ENCODE results near the gene SYT13. TPM values are rescaled to one million over a fixed set of nuclear protein-coding genes. Genes with fewer than 3 reads are reported as not detected.

The SYT13 gene
- total RNA-seq, 1 donor from 2014 or later = 0.50 TPM

GRCh38 chr11:45212566-45213315 lies 73.4 kb downstream of the SYT13 start:
- Histone ChIP-seq H3K9me3 (ENCODE audit: insufficient read depth, low read depth, low read length) (no peaks in the 10 kb centered on the region), H3K36me3 (ENCODE audit: insufficient read depth, low read length) (no peaks in the 10 kb centered on the region), H3K27ac (ENCODE audit: low read depth, low read length) (no peak overlapping the region), H3K4me2 (ENCODE audit: low read length) (no peak overlapping the region), H3K79me2 (ENCODE audit: insufficient read depth, low read length) (no peaks in the 10 kb centered on the region), H3K4me3 (ENCODE audit: insufficient read depth, low read depth, low read length) (no peak overlapping the region), H4K20me1 (ENCODE audit: insufficient read depth, low read length) (no peaks in the 10 kb centered on the region), H3K4me1 (ENCODE audit: insufficient read depth, low read length) (peaks cover 14% of the 10 kb centered on the region), H2AFZ (ENCODE audit: low read depth, low read length) (no peak overlapping the region), H3K27me3 (ENCODE audit: insufficient read depth, low read length) (no peaks in the 10 kb centered on the region), H3K9ac (ENCODE audit: low read length) (no peak overlapping the region)
- FAIRE-seq (no peak), DNase-seq (ENCODE audit: low read depth) (no peak)
- H3K9me3 Mint-ChIP-seq (ENCODE audit: unreplicated experiment) = no peaks in the 10 kb centered on the region
- H3K27ac Mint-ChIP-seq (ENCODE audit: unreplicated experiment) = no peak overlapping the region
- H3K36me3 Mint-ChIP-seq (ENCODE audit: low read depth, unreplicated experiment) = peaks cover 9% of the 10 kb centered on the region
- H3K4me1 Mint-ChIP-seq (ENCODE audit: low read depth, unreplicated experiment) = peaks cover 1% of the 10 kb centered on the region
- H3K4me3 Mint-ChIP-seq (ENCODE audit: unreplicated experiment) = no peak overlapping the region
- TF ChIP-seq EZH2 (IDR thresholded peaks at IDR 0.05; ENCODE audit: insufficient read depth, low read length) = no peak
- TF ChIP-seq CTCF (IDR thresholded peaks at IDR 0.05; ENCODE audit: insufficient read depth, low read depth, low read length) = no peak
- H3K27me3 Mint-ChIP-seq (ENCODE audit: low read depth, unreplicated experiment) = peaks cover 5% of the 10 kb centered on the region

GRCh38 chr11:45211732-45212131 lies 74.4 kb downstream of the SYT13 start:
- no peak overlapping the region for H3K4me3 ChIP-seq (ENCODE audit: insufficient read depth, low read depth, low read length)
- H3K4me2 ChIP-seq (ENCODE audit: low read length) = no peak overlapping the region
- H3K9me3 Mint-ChIP-seq (ENCODE audit: unreplicated experiment) = no peaks in the 10 kb centered on the region
- DNase-seq (ENCODE audit: low read depth) (no peak), FAIRE-seq (no peak)
- peaks cover under 1% of the 10 kb centered on the region for H3K27me3 Mint-ChIP-seq (ENCODE audit: low read depth, unreplicated experiment)
- no peaks in the 10 kb centered on the region for H3K36me3 ChIP-seq (ENCODE audit: insufficient read depth, low read length)
- peaks cover 1% of the 10 kb centered on the region for H3K4me1 Mint-ChIP-seq (ENCODE audit: low read depth, unreplicated experiment)
- TF ChIP-seq EZH2 (IDR thresholded peaks at IDR 0.05; ENCODE audit: insufficient read depth, low read length) (no peak), CTCF (IDR thresholded peaks at IDR 0.05; ENCODE audit: insufficient read depth, low read depth, low read length) (no peak)
- no peak overlapping the region for H3K4me3 Mint-ChIP-seq (ENCODE audit: unreplicated experiment)
- H2AFZ ChIP-seq (ENCODE audit: low read depth, low read length) = no peak overlapping the region
- no peaks in the 10 kb centered on the region for H4K20me1 ChIP-seq (ENCODE audit: insufficient read depth, low read length)
- no peaks in the 10 kb centered on the region for H3K27me3 ChIP-seq (ENCODE audit: insufficient read depth, low read length)
- no peaks in the 10 kb centered on the region for H3K79me2 ChIP-seq (ENCODE audit: insufficient read depth, low read length)
- H3K9me3 ChIP-seq (ENCODE audit: insufficient read depth, low read depth, low read length) = no peaks in the 10 kb centered on the region
- no peak overlapping the region for H3K27ac ChIP-seq (ENCODE audit: low read depth, low read length)
- H3K4me1 ChIP-seq (ENCODE audit: insufficient read depth, low read length) = peaks cover 10% of the 10 kb centered on the region
- no peak overlapping the region for H3K27ac Mint-ChIP-seq (ENCODE audit: unreplicated experiment)
- peaks cover 13% of the 10 kb centered on the region for H3K36me3 Mint-ChIP-seq (ENCODE audit: low read depth, unreplicated experiment)
- H3K9ac ChIP-seq (ENCODE audit: low read length) = no peak overlapping the region

- H3K27me3 Mint-ChIP-seq (ENCODE audit: low read depth, unreplicated experiment) = peaks cover 1% of the 10 kb centered on the region
- no peak overlapping the region for H3K4me3 Mint-ChIP-seq (ENCODE audit: unreplicated experiment)
- peaks cover 1% of the 10 kb centered on the region for H3K4me1 Mint-ChIP-seq (ENCODE audit: low read depth, unreplicated experiment)
- Histone ChIP-seq H3K9me3 (ENCODE audit: insufficient read depth, low read depth, low read length) (no peaks in the 10 kb centered on the region), H3K4me2 (ENCODE audit: low read length) (no peak overlapping the region), H3K79me2 (ENCODE audit: insufficient read depth, low read length) (no peaks in the 10 kb centered on the region), H3K4me3 (ENCODE audit: insufficient read depth, low read depth, low read length) (no peak overlapping the region), H3K9ac (ENCODE audit: low read length) (no peak overlapping the region), H3K4me1 (ENCODE audit: insufficient read depth, low read length) (peaks cover 10% of the 10 kb centered on the region), H3K27ac (ENCODE audit: low read depth, low read length) (no peak overlapping the region), H2AFZ (ENCODE audit: low read depth, low read length) (no peak overlapping the region), H3K36me3 (ENCODE audit: insufficient read depth, low read length) (no peaks in the 10 kb centered on the region), H3K27me3 (ENCODE audit: insufficient read depth, low read length) (no peaks in the 10 kb centered on the region), H4K20me1 (ENCODE audit: insufficient read depth, low read length) (no peaks in the 10 kb centered on the region)
- FAIRE-seq (no peak), DNase-seq (ENCODE audit: low read depth) (no peak)
- TF ChIP-seq EZH2 (IDR thresholded peaks at IDR 0.05; ENCODE audit: insufficient read depth, low read length) (no peak), CTCF (IDR thresholded peaks at IDR 0.05; ENCODE audit: insufficient read depth, low read depth, low read length) (no peak)
- H3K27ac Mint-ChIP-seq (ENCODE audit: unreplicated experiment) = no peak overlapping the region
- peaks cover 13% of the 10 kb centered on the region for H3K36me3 Mint-ChIP-seq (ENCODE audit: low read depth, unreplicated experiment)
- no peaks in the 10 kb centered on the region for H3K9me3 Mint-ChIP-seq (ENCODE audit: unreplicated experiment)
Measured at GRCh38 chr11:45210846-45211245, 75.3 kb downstream of the SYT13 start.

Measured in astrocyte (in vitro differentiated cells and primary cell).